GM19099 (cell line): ENCODE measurements around the gene DSG4.

Source experiments
- POLR2A ChIP-seq: IDR thresholded peaks from 3 replicates; pipeline ENCODE4 v1.6.1; 2011; ENCODE audit warnings: low read depth; ENCODE audit not compliant: insufficient read length; ENCODE audit errors: extremely low read depth

DSG4 gene

GRCh38 chr18:31428211-31428610 is 51.6 kb downstream of the DSG4 start:
- no peak for TF ChIP-seq POLR2A

- no peak for TF ChIP-seq POLR2A
Measured at GRCh38 chr18:31429623-31430022, 53.0 kb downstream of the DSG4 start.

- TF ChIP-seq POLR2A: no peak
Measured at GRCh38 chr18:31430072-31430471, 53.5 kb downstream of the DSG4 start.

GRCh38 chr18:31430554-31430953 is 54.0 kb downstream of the DSG4 start:
- TF ChIP-seq POLR2A: no peak

- TF ChIP-seq POLR2A: no peak
Measured at GRCh38 chr18:31432316-31432715, 55.7 kb downstream of the DSG4 start.

- no peak for TF ChIP-seq POLR2A
Measured at GRCh38 chr18:31436825-31437224, 60.2 kb downstream of the DSG4 start.

- no peak for TF ChIP-seq POLR2A
Measured at GRCh38 chr18:31438402-31438801, 61.8 kb downstream of the DSG4 start.

- TF ChIP-seq POLR2A: no peak
Measured at GRCh38 chr18:31439807-31440325, 63.3 kb downstream of the DSG4 start.

- no peak for TF ChIP-seq POLR2A
Measured at GRCh38 chr18:31440787-31441186, 64.2 kb downstream of the DSG4 start.

GRCh38 chr18:31441493-31441892 is 64.9 kb downstream of the DSG4 start:
- TF ChIP-seq POLR2A: no peak

GRCh38 chr18:31444142-31444541 is 67.6 kb downstream of the DSG4 start:
- TF ChIP-seq POLR2A: no peak

- TF ChIP-seq POLR2A: no peak
Measured at GRCh38 chr18:31445908-31446307, 69.3 kb downstream of the DSG4 start.

GRCh38 chr18:31446854-31447253 is 70.3 kb downstream of the DSG4 start:
- TF ChIP-seq POLR2A: no peak

- TF ChIP-seq POLR2A: no peak
Measured at GRCh38 chr18:31447530-31448191, 71.1 kb downstream of the DSG4 start, which contains the start of gene DSG3. TSS of gene DSG3 (plus strand) at chr18:31447741. CDS start at chr18:31447878, 137 bp downstream.

GRCh38 chr18:31450409-31450808 is 73.8 kb downstream of the DSG4 start:
- TF ChIP-seq POLR2A: no peak

- TF ChIP-seq POLR2A: no peak
Measured at GRCh38 chr18:31451625-31452024, 75.0 kb downstream of the DSG4 start.
